Dermis blood vessel endothelial cell (primary cell): ENCODE measurements around the gene CEP295NL. TPM values are rescaled to one million over a fixed set of nuclear protein-coding genes. Genes with fewer than 3 reads are reported as not detected.
A peak's percentile ranks its signal among the peaks of the same experiment; 100 is the strongest.
"Not testable (repeated sequence)": the region's sequence is repeated elsewhere in the genome, so short reads cannot be mapped to it uniquely, and the experiment has no call there.

ENCODE experiments used
- DNase-seq: peaks from one replicate; pipeline ENCODE4 v3.0.0; 2010
- total RNA-seq: library from RNA; depleted of rRNA; stranded (reverse); fragments of >200 nt; gene quantifications from 2 replicates; pipeline ENCODE4 v1.2.3, GENCODE V29; 2014

Gene CEP295NL
- total RNA-seq, 1 donor from 2014 or later: 5.1 TPM

DNA sequence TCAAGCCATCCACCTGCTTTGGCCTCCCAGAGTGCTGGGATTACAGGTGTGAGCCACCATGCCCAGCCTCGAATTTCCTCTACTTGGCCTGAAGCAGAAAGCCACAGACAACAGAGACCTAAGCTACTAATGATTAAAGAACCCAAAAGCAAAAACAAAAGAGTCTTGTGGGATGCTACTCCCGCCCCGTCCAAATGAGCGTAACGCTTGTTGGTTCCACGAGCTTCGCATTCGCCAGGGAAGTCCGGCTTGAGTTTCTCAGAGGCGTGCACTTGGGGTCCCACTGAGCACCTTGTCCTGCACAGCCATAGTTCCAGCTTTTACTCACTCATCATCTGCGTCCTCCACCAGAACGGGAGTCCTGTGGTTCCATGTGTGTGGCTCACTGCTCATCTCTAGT lies 16.0 kb downstream of the CEP295NL start:
- no peak for DNase-seq

DNA sequence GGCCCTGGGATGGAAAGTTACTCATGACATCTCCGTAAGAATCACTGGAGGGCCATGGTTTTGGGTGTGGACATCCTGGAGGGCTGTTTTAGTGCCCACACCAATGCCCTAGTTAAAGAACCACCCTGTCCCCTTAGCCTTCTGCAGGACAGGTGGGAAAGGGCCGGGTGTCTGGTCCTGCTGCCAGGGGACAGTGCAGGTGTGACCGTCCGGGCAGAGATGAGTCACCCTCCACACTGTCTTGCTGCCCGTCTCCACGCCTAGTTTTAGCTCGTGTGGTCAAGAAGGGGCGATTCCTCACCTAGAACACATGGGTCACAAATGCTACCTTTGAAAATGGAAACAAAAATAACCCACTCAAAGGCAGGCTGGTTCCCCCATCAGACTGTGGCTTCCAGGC lies 17.0 kb downstream of the CEP295NL start:
- DNase-seq: no peak

GRCh38 chr17:78884876-78885667 lies 17.9 kb downstream of the CEP295NL start:
- no peak for DNase-seq

DNA sequence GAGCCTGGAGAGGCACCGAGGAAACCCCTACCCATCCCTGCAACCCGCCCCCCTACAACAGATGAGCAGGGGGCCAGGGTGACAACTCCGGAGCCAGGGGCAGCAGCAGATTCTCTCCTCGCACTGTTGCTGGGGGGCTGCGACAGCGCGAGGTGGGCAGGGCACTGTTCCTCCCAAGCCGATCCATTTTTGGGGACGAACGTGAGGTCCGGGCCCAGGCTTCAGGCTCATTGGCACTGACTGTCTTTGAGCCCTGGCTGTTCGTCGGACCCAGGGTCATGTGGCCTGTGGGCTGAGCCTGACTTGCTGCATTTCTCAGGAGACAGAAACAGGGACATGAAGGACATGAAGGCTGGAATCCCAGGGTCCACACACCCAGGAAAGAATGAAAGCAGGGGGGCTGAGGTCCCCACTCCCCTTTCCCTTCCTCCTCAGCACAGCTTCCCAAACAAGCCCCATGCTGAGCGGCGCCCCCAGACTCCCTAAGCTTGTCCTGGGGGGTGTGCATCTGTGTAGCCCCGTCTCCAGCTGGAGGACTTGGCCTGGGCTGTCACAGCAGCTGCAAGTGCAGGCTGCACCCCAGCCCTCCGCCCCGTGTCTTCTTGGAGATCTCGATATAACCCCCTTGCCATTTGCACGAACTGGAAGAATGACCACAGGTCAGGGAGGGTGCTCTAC lies 18.7 kb downstream of the CEP295NL start:
- DNase-seq: peak; percentile 30

DNA sequence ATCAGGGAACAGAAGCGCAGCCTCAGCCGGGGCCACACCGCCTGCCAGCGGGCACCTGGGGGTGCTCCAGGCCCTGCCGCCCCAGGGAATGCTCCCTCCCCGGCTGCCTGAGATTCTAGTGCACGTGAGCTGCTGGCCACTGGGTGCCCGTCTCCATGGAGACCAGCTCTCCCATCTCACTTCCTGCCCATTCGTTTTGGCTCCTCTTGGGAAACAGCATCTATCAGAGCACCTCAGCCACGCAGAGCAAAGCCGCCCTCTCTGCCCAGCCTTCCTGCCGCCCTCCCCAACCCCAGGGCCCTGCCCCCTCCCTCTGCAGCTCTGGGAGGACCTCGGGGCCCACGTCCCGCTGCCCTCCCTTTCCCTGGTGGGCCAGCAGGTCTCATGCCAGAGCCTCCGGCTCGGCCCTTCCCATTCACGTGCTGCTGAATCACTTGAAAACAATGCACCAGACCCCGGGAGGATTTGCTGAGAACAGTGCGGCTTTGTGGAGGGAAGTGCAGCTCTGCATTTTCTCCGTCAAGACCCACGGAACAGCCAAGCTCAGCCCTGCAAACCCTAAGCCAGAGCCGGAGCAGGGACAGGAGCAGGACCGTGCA lies 19.4 kb downstream of the CEP295NL start:
- DNase-seq: peak; percentile 97

- peak; percentile 60 for DNase-seq
Measured at GRCh38 chr17:78883089-78883532, 19.9 kb downstream of the CEP295NL start.

DNA sequence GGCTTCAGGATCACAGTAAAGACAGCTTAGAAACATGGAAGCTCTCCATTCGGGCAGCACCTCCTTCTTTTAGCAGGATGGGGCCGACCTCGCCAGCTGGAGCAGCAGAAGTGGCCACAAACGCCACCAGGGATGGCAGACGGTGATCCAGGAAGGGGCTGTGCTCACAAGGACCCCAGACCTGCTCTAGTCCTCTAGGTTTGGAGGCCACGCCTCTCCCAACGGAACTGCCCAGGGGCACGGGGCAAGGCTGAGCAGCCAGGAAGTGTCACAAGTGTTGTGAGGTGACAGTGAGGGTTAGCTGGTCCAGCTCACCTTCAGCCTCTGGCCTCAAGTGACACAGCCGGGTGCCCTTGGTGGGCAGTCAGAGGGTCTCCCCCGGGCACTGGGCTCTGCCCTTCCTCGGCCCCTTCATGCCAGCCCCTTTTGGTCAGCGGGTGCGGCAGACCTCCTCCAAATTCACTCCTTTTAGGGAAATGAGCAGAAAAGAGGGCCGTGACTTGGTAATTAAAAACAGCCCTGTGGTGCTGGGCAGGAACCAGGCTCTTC lies 20.4 kb downstream of the CEP295NL start:
- no peak for DNase-seq

DNA sequence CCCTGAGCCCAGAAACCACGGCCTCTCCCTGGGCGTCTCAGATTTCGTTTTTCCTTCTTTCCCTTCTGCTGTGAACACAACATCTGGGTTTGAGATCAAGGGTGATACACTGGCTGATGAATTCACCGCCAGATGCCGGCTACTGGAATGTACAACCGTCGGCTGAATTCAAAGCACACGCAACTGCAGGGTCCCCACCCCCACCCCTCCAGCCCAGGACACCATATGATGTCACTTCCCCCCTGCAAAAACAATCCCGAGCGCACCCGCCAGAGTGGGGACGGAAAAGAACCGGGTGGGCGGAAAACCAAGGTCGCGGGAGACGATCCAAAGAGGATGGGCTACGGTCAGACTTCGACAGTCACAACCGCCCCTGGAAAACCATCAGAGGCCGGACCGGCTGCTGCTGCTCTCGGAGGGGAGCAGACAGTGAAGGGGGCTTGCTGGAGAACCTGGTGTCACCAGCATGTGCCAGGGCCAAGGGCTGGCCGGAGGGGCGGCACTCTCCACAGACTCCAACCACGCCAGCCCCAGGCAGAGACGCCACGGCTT lies 23.3 kb downstream of the CEP295NL start:
- peak; percentile 87 for DNase-seq

DNA sequence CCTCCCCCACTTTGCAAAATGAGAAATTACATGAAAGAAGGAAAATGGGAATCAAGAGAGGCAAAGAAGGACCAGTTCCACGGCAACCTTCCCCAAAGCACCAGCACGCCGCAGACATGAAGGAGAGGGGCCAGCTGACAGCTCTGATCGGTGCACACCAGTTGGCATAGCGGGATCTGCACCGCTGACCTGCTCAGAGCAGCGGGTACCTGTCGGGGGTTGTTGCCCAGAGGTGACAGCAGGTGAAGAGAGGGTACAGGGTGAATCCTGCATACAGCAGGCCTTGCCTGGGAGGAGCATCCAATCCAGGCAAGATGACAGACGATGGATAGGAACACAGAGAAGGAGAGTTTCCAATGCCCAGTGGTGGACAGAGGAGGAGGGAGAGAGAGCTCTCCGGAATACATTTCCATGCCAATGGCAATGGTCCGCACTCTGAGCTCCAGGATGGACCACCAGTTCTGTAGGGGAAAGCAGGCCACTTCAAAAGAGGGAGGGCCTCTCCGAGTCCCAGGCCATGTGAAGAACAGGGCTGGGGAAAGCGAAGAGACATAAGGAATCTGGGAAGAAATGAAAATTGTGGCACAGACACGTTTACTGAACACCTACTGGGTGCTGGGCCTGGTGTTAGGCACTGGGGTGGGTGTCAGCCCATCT lies 24.0 kb downstream of the CEP295NL start:
- no peak for DNase-seq

GRCh38 chr17:78878261-78878660 lies 24.7 kb downstream of the CEP295NL start:
- DNase-seq: no peak

DNA sequence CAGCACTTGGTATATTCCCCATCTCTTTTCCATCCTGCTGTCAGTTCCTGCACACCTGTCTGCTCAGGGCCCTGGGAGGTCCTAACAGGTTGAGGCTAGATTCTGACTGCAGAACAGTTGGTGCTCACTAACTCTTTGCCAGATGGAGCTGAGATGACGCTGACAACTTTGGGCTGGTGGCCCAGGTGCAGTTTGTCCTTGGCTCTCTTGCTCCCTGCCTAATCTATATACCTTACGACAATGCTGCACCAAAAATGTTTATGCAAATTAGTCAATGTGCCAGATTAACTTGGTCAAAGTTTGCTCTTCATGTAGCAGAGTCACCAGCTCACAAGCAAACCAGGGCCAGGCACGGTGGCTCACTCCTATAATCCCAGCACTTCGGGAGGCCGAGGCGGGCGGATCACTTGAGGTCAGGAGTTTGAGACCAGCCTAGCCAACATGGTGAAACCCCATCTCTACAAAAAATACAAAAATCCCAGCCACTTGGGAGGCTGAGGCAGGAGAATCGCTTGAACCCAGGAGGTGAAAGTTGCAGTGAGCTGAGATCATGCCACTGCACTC lies 26.0 kb downstream of the CEP295NL start:
- DNase-seq: not testable (repeated sequence)

- DNase-seq: no peak
Measured at GRCh38 chr17:78876094-78876597, 26.9 kb downstream of the CEP295NL start.

DNA sequence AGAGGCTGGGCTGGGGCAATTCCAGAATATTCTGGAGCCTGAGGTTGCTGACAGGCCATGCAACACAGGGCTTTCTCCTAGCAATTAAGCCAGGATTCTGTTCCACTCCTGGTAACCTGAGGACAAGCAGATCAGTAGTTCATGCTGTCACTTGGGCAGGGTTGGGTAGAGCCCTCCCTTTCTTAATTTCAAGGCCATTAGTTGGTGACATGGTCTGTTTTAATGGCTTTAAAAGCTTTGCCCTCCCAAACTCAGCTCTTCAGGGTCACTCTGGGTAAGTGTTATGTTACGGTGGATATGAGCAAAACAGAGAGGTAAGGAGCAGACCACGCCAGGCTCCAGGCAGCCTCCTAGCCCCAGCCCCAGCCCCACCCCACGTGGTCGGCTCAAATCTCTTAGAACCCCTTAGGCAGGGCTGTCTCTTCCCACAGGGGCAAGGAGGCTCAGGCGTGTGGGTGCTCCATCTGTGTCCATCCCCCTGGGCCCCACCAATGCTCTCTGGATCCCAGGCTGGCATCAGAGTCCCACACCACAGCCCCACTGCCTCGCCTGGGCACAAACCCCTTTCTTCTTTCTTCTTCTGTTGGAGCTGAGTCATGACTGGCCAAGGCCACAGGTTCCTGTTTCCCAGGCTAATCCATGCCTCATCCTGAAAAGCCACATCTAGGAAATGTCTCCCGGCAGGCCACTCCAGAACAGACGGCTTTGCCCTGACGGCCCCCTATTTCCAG lies 27.5 kb downstream of the CEP295NL start:
- peak; percentile 85 for DNase-seq

GRCh38 chr17:78873519-78874340 lies 29.3 kb downstream of the CEP295NL start:
- DNase-seq: peak; percentile 89

GRCh38 chr17:78872486-78872885 lies 30.5 kb downstream of the CEP295NL start:
- no peak for DNase-seq

DNA sequence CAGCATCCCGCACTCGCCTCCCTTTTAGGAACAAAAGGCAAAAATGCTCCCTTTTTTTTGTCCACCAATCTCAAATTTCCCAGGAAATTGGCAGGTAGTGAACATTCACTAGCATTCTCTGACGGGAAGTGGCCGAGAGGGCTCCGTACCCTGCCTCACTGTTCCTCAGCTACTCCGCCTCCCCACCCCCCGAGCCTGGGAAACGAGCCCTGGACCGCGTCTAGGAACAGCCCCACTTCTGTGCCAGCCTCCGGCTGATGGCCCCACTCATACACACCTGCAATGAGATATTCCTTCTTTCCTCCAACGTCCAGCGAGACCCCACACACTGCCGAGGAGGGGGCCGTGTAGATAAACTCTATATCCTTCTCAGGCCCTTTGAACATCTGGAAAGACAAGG lies 32.4 kb downstream of the CEP295NL start:
- DNase-seq: no peak

DNA sequence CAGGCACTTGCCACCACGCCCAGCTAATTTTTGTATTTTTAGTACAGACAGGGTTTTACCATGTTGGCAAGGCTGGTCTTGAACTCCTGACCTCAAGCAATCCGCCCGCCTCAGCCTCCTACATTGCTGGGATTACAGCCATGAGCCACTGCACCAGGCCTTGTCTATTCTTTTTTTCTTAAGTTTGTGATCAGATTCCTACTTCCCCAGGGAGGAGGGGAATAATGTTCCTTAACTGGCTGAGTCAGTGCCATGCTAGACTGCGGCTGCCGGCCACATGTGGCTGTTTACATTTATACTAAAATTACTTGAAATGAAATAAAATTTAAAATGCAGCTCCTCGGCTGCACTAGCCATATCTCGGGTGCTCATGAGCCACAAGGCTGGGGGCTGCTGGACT lies 34.6 kb downstream of the CEP295NL start:
- no peak for DNase-seq

- not testable (repeated sequence) for DNase-seq
Measured at GRCh38 chr17:78867046-78867445, 36.0 kb downstream of the CEP295NL start.

- peak; percentile 88 for DNase-seq
Measured at GRCh38 chr17:78865682-78866390, 37.2 kb downstream of the CEP295NL start.

GRCh38 chr17:78864117-78864516 lies 38.9 kb downstream of the CEP295NL start:
- no peak for DNase-seq
